Right lobe of liver (tissue), 4 donors: ENCODE data around the gene CDC42EP3.

Experiments
- POLR2A ChIP-seq: fragments of 450-650 bp; IDR thresholded peaks from one replicate; pipeline ENCODE4 v1.6.1; 2017; ENCODE audit warnings: antibody characterized with exemption, mild to moderate bottlenecking
- TF ChIP-seq, protein P1 (sequence below), 4 donors: fragments of 200-600 bp in 3 of 4; fragments of 450-650 bp in 1 of 4; IDR thresholded peaks; one replicate each; pipeline versions ENCODE4 v1.5.1 to v1.8.0; 2016 to 2022; ENCODE audit warnings: antibody characterized with exemption in 4 of 4, mild to moderate bottlenecking in 2 of 4
- donor health status: DM: no; HTN: no; CAD: no.
- donor health status: DM: no; HTN: no; CAD: no.
- donor health status: DM: no; HTN: yes; CAD: no.

DNA sequence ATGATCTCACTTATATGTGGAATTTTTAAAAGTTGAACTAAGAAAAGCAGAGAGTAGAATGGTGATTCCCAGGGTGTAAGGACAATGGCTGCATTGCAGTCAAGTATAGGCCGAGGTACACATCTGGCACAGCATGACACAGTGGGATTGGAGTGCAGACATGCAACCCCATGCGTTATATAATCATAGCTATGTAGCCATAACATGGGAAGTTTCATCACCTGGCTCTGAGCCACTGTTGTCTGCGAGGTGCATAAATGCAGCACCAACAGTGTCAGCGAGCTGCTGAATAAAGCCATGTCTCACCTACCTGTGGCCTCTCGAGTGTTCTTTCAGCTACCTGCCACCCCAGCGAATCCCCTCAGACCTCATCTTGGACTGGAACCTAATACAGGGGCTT is 61.7 kb downstream of the CDC42EP3 start:
- TF ChIP-seq, protein P1, sequence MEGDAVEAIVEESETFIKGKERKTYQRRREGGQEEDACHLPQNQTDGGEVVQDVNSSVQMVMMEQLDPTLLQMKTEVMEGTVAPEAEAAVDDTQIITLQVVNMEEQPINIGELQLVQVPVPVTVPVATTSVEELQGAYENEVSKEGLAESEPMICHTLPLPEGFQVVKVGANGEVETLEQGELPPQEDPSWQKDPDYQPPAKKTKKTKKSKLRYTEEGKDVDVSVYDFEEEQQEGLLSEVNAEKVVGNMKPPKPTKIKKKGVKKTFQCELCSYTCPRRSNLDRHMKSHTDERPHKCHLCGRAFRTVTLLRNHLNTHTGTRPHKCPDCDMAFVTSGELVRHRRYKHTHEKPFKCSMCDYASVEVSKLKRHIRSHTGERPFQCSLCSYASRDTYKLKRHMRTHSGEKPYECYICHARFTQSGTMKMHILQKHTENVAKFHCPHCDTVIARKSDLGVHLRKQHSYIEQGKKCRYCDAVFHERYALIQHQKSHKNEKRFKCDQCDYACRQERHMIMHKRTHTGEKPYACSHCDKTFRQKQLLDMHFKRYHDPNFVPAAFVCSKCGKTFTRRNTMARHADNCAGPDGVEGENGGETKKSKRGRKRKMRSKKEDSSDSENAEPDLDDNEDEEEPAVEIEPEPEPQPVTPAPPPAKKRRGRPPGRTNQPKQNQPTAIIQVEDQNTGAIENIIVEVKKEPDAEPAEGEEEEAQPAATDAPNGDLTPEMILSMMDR (IDR thresholded peaks at IDR 0.05), result no peak
- TF ChIP-seq POLR2A, result no peak
